H1 (cell line): ENCODE measurements around the gene ANKDD1A. TPM values are rescaled to one million over a fixed set of nuclear protein-coding genes. Genes with fewer than 3 reads are reported as not detected.

Experiments
- CHD1 ChIP-seq: IDR thresholded peaks from 2 replicates; pipeline ENCODE4 v1.6.1; 2012; ENCODE audit warnings: low read depth, low read length, improper control_type of control experiment
- CHD2 ChIP-seq: IDR thresholded peaks from 2 replicates; pipeline ENCODE4 v1.6.1; 2012; ENCODE audit warnings: low read length, improper control_type of control experiment
- JUND ChIP-seq: IDR thresholded peaks from 2 replicates; pipeline ENCODE4 v1.6.1; 2011; ENCODE audit warnings: mild to moderate bottlenecking, improper control_type of control experiment, low read length
- SIX5 ChIP-seq: IDR thresholded peaks from 2 replicates; pipeline ENCODE4 v1.6.1; 2011; ENCODE audit warnings: mild to moderate bottlenecking, low read depth, low read length
- polyA plus RNA-seq, 7 experiments: library from polyadenylated mRNA; depleted of rRNA in 3 of 7; stranded (reverse) in 5 of 7; unstranded in 2 of 7; fragments of >200 nt in 5 of 7; fragments of 200-250 nt in 2 of 7; gene quantifications; 1 replicate in 5 of 7; 2 replicates in 1 of 7; 4 replicates in 1 of 7; pipeline versions ENCODE4 v1.2.1 to v1.2.3, GENCODE V29; 2011 to 2013; ENCODE audit warnings: missing spikeins in 2 of 7, mixed read lengths in 2 of 7
- total RNA-seq: library from RNA; stranded (reverse); fragmentation: NEBNext Ultra II Directional; extraction: Animal tissue kit (Norgen Biotek cat#: 25700); gene quantifications from 2 replicates; pipeline ENCODE4 v1.2.1, GENCODE V29; 2021
- TF ChIP-seq, protein P1 (sequence below): IDR thresholded peaks from 2 replicates; pipeline ENCODE4 v1.6.1; 2011; ENCODE audit warnings: low read length, improper control_type of control experiment

Gene ANKDD1A
- total and polyA plus RNA-seq, 2 of the 8 experiments (the other 6 are each of a cell fraction or from before 2014, with no cell fraction given): 4.1 to 5.0 TPM

DNA sequence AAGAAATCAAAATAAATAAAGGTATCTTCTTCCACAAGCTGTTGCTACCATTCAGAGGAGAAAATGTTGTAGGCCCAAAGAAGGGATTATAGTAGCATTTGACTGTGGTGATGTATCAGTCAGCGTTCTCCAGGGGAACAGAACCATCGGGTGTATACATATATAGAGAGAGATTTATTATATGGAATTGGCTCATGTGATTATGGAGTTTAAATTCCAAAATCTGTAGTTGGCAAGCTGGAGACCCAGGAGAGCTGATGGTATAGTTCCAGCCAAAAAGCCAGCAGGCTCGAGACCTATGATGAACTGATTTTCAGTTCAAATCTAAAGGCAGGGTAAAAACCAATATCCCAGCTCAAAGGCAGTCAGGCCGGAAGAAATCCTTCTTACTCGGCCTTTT, 85.4 kb downstream of the ANKDD1A start (continued):
- no peak for TF ChIP-seq SIX5
- TF ChIP-seq JUND: no peak
- TF ChIP-seq, protein P1, sequence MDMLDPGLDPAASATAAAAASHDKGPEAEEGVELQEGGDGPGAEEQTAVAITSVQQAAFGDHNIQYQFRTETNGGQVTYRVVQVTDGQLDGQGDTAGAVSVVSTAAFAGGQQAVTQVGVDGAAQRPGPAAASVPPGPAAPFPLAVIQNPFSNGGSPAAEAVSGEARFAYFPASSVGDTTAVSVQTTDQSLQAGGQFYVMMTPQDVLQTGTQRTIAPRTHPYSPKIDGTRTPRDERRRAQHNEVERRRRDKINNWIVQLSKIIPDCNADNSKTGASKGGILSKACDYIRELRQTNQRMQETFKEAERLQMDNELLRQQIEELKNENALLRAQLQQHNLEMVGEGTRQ: no peak
- no peak for TF ChIP-seq CHD1
- no peak for TF ChIP-seq CHD2
